ENCODE data around the gene ZNF436.
"Not testable (repeated sequence)": the region's sequence is repeated elsewhere in the genome, so short reads cannot be mapped to it uniquely, and the experiment has no call there.

The ZNF436 gene

GRCh38 chr1:23389837-23390321 lies 20.2 kb upstream of the ZNF436 start:
- no peak for DNase-seq

- no peak for DNase-seq
Measured at GRCh38 chr1:23387494-23387893, 17.9 kb upstream of the ZNF436 start.

GRCh38 chr1:23385119-23385621 lies 15.5 kb upstream of the ZNF436 start:
- DNase-seq = no peak

GRCh38 chr1:23384312-23385058 lies 14.8 kb upstream of the ZNF436 start:
- no peak for DNase-seq

- DNase-seq = no peak
Measured at GRCh38 chr1:23383577-23384311, 14.1 kb upstream of the ZNF436 start.

- DNase-seq = no peak
Measured at GRCh38 chr1:23381233-23381885, 11.7 kb upstream of the ZNF436 start.

GRCh38 chr1:23380719-23381118 lies 11.1 kb upstream of the ZNF436 start:
- DNase-seq = no peak

- DNase-seq = not testable (repeated sequence)
Measured at GRCh38 chr1:23380236-23380635, 10.6 kb upstream of the ZNF436 start.

GRCh38 chr1:23376890-23377811 lies 7.5 kb upstream of the ZNF436 start:
- no peak for DNase-seq

GRCh38 chr1:23374079-23374735 lies 4.6 kb upstream of the ZNF436 start:
- DNase-seq = not testable (repeated sequence)

- DNase-seq = no peak
Measured at GRCh38 chr1:23371987-23372880, 2.6 kb upstream of the ZNF436 start.

GRCh38 chr1:23370709-23371584 lies 1.3 kb upstream of the ZNF436 start:
- DNase-seq = no peak

- DNase-seq = no peak
Measured at GRCh38 chr1:23370330-23370708, 683 bp upstream of the ZNF436 start.

GRCh38 chr1:23368562-23369334 lies 888 bp downstream of the ZNF436 start:
- DNase-seq = peak; percentile 85

GRCh38 chr1:23367791-23368561 lies 1.7 kb downstream of the ZNF436 start:
- peak; percentile 94 for DNase-seq

GRCh38 chr1:23367451-23367790 lies 2.2 kb downstream of the ZNF436 start:
- DNase-seq = no peak

GRCh38 chr1:23366598-23366997 lies 3.0 kb downstream of the ZNF436 start:
- no peak for DNase-seq

- DNase-seq = no peak
Measured at GRCh38 chr1:23366146-23366545, 3.5 kb downstream of the ZNF436 start.
